Activated CD8-positive, alpha-beta memory T cell treated with anti-CD3 and anti-CD28 coated beads for 48 hours (primary cell): ENCODE measurements around the gene C2CD4B.

Source experiments
- DNase-seq, 3 experiments: peaks; one replicate each; pipeline ENCODE4 v3.0.0-alpha.2; 2020; ENCODE audit warnings: low read depth in 2 of 3, low spot score in 2 of 3

C2CD4B gene, protein sequence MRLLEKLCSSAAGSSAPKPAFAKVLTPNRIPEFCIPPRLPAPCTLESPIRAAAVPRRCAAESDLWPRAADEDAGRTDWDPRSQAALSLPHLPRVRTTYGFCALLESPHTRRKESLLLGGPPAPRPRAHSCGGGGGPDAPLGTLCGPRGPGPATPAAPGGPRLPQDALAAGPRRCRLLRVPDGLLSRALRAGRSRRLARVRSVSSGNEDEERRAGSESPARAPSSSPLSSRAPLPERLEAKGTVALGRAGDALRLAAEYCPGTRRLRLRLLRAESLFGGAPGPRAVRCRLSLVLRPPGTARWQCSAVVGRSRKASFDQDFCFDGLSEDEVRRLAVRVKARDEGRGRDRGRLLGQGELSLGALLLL

DNA sequence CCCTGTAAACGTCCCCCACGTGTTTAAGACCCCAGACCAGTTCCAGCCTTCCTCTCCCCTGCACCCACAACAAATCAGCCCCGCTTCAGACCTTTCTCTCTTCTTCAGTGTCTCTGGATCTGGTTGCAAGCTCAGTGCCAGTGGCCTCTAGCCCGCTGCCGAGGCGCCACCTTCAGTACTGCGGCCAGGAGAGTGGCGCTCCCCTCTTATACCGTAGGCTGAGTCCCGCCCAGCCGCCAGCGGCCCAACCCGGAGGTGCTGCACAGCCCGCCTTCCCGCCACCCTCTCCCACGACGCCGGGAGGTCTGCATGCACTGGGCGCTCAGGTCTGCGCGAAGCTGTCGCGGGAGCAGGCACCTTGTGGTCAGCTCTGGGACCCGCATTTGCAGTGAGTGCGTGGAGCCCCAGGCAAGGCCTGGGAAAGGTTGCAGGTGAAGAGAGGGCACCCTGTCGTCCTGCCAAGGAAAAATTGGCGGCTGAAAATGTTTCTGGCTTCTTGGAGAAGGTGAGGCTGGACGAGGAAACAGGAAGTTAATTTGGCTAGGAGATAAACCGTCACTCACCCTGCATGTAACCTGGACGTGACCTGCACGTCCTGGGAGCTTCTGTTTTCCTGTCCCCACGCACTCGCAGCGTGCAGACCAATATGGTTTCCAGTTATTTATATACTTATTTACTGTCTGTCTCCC is at the start of gene C2CD4B:
C2CD4B (minus strand) TSS at position 182 of the 689 bp plus-strand sequence. CDS start 301 bp downstream, outside the sequence.
- DNase-seq = no peak

DNA sequence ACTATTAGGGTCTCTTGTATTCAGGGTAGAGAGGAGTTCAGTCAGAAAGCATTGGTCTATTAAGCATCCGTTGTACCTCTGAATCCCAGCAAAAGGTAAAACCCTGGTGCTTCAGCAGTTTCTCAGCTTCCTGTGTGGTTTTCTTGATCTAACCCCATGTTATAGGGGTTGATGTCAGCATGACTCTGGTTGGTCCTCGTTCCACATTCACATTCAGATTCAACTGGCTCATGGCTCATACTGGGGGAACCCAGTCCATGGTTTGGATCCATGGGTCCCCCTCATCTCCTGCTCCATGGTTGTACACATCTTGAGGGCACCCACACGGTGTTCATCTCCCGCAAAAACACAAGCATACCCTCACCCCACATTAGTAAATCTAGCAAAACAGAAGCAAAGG is 47.7 kb upstream of the C2CD4B start:
- no peak for DNase-seq

DNA sequence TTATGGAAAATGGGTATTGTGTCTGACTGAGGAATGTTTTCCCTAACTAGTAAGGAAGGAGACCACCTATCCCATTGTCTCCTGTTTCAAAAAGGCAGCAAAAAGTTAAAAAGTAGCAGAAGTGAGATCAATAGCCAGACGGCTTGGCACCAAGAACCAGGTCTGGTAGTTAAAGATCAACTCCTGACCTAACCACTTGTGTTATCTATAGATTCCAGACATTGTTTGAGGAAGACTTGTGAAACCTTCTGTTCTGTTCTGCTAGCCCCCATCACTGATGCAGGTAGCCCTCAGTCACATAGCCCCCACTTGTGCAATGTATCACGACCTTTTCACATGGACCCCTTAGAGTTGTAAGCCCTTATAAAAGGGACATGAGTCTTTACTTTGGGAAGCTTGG is 46.3 kb upstream of the C2CD4B start:
- no peak for DNase-seq

DNA sequence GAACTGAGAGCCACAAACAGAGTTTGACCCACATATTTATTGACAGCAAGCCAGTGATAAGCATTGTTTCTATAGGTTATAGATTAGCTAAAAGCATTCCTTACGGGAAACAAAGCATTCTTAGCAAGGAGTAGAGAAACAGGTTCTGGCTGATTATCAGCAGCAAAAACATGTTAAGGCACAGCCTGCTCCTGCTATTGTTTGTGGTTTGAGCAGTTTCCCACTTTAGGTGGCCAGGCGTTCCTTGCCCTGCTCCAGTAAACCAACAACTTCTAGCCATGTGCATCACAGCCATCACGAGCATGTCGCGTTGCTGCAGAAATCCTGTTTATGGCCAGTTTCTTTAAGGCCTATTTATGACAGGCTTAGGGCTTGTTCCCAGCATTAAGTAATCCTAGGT is 44.7 kb upstream of the C2CD4B start:
- DNase-seq = no peak

DNA sequence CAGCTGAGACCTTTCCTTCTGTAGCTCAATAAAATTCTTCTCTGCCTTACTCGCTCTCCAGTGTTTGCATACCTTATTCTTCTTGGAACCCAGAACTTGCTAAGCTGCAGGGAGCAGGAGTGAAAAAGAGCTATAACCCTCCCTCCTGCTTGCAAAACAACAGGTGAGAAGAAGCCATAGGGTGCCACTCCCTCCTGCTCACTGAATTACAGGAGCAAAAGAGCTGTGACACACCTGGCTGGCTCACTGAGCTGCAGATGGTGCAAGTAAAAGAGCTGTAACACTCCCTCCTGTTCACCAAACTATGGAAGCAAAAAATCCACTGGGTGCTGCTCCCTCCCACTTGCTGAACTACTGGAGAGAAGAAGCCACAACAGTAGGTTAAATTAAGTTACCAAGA is 44.2 kb upstream of the C2CD4B start:
- no peak for DNase-seq

DNA sequence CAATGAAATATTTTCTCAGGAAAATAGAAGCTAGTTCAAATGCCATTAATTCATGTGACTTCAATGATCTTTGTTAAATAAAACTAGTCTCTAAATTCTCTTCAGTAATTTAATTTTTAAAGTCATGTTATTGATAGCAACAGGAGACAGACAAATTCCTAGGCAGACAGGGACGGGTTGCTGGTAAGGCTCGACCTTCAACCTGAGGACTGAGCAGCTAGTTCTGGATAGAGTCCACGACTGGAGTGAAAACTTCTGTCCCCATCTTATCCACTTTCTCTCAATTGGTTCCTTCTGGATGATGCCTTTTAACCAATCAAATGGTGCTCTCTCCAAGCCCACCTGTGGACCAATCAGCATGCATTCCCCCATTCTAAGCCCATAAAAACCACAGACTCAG is 43.8 kb upstream of the C2CD4B start:
- DNase-seq = no peak

DNA sequence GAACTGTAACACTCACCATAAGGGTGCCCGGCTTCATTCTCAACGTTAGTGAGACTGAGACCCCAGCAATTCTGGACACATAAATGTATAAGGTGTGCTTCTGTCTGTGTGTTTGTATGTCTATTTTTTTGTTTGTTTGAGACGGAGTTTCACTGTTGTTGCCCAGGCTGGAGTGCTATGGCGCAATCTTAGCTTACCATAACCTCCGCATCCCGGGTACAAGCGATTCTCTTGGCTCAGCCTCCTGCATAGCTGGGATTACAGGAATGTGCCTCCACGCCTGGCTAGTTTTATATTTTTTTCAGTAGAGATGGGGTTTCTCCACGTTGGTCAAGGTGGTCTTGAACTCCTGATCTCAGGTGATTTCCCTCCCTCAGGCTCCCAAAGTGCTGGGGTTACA is 43.3 kb upstream of the C2CD4B start:
- DNase-seq = no peak

DNA sequence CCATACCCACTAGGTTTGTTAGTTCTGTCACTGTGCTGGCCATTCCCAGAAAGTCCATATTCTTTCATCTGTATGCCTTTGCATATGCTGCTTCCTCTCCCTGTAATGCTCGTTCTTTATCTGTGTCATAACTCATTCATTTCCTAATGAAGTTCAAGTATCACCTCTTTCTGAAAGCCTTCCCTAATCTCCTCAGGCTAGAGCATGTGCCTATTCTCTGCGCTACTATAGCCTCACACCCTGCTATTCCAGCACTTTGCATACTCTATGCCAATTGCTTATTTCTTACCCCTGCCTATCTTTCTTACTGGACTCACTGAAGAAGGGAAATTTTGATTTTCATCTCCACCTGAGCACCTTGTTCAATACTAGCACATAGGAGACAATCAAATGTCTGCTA is 25.6 kb upstream of the C2CD4B start:
- no peak for DNase-seq

DNA sequence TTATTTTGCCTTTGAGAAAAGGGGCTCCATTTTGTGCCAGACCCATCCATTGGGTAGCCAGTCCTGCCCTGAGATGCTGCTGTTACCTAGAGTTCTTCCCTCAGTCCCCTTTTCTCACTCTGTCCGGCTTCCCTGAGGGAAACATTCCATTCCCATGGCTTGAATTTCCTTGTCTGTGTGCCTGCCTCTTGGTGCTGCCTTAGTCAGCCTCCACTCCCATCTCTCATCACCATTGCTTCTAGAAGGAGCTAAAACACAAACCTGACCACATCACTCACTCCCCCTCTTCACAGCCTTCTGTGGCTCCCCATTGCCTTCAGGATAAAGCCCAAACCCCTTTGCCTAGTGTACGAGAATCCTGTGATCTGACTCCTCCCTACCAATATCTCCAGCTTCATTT is 25.2 kb upstream of the C2CD4B start:
- no peak for DNase-seq

DNA sequence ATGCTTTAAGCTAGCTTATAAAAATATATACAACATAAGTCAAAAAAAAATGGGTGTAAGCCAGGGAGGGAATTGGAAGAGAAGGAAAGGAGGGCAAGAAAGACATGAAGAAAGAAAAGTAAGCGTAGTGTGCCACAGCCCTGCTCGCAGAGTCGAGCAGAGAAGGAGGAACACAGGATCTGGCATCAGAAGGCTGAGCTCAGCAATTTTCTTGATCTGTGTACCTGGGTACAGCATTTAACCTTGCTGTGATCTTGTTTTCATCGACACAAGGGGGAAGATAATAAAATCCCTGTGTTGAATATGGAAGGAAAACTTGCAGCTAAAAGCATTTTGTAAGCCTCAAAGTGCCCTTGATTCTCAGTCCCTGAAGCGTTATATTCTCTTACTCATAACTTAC is 23.7 kb upstream of the C2CD4B start:
- DNase-seq = no peak

DNA sequence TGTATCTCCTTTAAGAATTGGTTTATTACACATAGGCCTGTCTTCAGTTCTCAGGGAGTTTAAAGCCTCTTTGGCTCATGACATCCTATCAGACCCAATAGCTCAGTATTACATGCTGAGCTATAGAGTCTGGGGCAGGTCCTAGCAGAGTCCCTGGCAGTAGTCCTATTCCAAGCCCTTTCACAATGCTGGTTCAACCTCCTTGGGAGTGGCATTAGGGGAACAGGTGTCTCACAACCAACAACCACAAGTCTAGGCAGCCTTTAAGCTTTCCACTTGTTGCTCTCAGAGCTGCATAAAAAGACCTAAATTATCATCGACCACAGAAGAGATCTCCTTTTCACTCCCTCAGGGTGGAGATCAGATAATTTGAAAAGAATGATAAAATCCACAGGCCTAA is 22.8 kb upstream of the C2CD4B start:
- no peak for DNase-seq

DNA sequence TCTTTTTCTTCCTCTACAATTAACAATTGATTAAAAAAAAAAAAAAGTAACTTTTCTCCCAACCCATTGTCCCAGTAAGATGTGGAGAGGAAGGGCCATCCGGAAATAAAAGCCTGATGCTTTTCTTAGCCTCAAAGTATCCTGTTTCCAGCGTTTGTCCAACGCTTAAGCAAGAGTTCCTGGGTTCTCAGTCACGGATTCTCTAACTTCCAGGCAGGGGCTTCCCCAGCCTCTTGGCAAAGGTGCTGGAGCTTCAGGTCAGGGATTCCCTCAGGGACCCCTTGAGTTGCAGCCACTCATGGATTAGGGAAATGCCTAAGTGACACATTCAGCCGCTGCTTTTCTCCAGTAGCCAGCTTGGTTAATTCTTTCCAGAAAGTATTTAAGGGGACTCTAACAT is 22.3 kb upstream of the C2CD4B start:
- DNase-seq = no peak

DNA sequence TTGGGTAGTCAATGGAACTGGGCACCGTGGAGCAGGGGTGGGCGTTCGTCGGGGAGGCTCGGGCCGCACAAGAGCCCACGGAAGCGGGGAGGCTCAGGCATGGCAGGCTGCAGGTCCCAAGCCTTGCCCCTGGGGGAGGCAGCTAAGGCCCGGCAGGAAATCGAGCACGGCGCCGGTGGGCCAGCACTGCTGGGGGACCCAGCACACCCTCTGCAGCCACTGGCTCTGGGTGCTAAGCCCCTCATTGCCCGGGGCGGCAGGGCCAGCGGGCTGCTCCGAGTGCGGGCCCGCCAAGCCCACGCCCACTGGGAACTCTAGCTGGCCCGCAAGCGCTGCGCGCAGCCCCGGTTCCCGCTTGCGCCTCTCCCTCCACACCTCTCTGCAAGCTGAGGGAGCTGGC is 21.5 kb upstream of the C2CD4B start:
- no peak for DNase-seq

DNA sequence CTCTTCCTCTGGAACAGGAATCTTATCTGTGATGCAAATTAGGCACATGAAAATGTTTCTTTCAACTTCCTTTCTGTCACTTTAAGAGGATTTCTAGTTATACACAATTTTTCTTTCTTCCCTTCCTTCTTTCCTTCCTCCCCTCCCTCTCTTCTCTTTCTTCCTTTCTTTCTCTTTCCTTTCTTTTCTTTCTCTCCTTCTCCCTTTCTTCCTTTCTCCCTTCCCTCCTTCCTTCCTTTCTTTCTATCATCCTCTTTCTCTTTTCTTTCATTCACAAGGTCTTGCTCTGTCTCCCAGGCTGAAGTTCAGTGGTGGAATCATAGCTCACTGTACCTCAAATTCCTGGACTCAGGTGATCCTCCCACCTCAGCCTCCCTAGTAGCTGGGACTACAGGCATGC is 18.0 kb upstream of the C2CD4B start:
- DNase-seq = no peak

DNA sequence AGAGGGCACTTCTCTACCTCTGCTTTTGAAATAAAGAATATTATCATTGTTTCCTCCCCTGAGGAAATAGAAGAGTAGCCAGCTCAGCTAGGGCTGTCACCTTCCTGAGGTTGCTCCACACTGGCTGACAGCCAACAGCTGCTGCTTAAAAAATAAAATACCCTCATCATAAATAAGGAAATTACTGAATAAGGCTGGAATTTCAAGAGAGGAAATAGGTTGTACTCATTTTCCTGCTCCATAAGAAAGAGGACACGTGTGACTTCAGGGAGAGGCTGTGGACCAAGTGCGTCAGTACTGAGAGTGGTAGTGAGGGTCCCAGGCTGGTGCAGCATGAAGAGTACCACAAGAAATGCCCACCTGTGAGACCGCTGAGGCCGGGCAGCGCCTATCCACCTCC is 8.1 kb upstream of the C2CD4B start:
- no peak for DNase-seq

DNA sequence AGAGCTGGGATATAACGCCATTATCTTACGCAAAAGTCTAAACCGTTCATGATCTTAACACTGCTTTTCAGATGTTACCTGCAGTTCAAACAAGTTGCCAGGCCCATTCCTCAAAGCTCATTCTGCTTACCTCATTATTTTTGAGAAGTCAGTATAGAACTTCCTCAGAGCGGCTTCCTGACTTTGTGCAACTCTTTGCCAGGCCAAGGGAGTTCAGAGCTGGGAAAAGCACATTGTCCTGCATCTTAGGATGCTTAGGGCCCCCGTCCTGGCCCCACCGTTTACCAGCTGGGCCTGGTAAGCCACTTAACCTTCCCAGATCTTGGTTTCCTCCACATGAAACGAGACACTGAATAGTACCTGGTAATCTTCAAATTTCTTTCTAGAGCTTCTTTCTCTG is 6.8 kb upstream of the C2CD4B start:
- no peak for DNase-seq

DNA sequence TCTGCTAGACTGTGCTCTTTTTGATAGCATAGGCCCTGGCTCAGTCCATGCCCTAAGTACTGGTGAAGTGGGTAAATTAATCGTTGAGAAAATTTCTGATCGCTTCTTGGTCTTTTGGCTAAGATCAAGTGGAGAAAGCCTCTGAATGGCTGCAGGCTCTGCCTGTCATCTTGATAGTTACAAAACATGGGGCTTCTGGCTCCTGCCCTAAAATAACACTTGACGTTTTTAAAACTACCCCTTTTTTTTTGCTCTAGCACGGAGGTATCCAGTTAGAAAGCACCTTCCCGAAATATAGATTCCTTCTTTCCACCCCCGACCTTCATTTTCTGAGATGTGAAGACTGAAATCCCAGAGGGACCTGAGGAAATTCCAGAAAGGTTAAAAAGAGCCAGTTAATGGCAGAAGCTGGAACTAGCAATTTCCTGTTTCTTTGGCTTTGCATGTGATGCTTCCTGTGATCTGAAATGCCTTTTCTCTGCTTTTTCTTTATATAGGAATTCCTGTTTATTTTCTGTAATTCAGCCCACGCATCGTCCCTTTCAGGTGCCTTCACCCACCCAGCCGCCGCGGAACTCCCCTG is 799 bp upstream of the C2CD4B start:
- DNase-seq = no peak

DNA sequence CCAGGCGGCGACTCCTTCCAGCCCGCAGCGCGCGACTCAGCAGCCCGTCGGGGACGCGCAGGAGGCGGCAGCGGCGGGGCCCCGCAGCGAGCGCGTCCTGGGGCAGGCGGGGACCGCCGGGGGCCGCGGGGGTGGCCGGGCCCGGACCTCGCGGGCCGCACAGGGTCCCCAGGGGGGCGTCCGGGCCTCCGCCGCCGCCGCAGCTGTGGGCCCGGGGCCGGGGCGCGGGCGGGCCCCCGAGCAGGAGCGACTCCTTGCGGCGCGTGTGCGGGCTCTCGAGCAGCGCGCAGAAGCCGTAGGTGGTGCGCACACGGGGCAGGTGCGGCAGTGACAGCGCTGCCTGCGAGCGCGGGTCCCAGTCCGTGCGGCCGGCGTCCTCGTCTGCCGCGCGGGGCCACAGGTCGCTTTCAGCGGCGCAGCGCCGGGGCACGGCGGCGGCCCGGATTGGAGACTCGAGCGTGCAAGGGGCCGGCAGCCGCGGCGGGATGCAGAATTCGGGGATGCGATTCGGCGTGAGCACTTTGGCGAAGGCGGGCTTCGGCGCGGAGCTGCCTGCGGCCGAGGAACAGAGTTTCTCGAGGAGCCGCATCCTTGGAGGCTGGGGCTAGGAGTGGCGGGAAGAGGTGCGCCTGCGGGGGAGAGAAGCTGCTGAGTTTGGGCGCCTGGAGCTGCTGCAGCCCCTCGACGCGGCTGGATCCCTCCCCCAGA is 535 bp downstream of the C2CD4B start:
- no peak for DNase-seq

DNA sequence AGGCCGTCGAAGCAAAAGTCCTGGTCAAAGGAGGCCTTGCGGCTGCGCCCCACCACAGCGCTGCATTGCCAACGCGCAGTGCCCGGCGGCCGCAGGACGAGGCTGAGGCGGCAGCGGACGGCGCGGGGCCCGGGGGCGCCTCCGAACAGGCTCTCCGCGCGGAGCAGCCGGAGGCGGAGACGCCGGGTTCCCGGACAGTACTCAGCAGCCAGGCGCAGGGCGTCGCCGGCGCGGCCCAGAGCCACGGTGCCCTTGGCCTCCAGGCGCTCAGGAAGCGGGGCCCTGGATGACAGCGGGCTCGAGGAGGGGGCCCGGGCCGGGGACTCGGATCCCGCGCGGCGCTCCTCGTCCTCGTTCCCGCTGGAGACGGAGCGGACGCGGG is 1.1 kb downstream of the C2CD4B start:
- no peak for DNase-seq

DNA sequence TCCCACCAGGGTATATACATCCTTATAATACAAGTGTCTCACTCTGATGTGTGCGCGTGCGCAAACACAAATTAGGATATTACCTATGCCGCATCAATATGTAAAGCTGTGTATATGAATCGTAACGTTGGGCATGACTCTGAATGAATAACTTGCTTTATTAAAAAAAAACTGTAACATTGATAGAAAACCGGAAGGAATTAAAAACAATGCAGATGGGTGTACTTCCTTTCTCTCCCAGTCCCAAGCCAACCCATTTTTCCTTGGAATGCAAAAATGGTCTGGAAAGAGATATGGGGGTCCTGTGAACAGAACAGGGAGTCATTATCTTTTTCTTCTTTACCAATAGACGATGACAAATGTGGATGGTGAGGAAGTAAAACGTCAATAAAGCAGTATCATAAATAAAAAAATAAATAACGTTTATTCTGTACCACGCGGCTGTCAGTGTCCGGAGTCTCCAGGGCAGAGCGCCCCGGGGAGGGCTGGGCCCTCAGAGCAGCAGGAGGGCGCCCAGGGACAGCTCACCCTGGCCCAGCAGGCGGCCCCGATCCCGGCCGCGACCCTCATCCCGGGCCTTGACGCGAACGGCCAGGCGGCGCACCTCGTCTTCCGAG is 1.6 kb downstream of the C2CD4B start:
- DNase-seq = no peak

DNA sequence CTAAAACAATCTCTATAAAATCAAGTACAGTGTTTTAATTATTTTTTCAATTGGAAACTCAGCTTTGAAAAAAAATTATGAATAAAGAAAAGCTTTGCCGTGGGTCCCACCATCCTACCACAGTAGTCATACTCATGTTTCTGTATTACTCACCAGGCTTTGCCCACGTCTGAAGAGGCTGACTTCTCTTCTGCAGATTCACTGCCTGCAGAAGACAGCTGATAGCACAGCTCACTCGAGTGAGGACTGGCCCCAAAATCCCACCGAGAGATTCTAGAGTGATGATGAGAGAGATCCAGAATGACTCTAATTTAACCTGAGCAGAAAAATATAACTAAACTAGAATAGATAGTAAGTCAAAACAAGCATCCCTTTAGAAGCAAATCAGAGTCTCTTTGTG is 11.9 kb downstream of the C2CD4B start:
- peak in 1 of 3 experiments; percentile 18 for DNase-seq

DNA sequence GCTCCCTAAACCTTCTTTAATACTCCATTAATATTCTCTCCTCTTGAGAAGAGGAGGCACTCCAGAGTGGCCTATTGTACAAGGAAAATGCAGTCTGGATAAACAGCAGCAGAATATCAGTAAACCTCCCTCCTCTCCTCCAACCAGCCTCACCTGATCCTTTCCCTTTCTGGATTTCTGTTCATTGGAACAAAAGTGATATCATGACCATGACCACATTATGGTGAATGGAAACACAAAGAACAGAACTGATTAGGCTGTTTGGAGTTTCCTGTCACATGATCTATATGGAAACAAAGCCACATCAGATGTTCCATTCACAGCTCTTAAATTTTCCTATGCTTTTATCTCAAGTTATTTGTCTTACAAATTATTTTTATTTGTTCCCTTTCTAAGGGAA is 14.6 kb downstream of the C2CD4B start:
- no peak for DNase-seq
